ENCODE measurements around the gene TUBB4A. TPM values are rescaled to one million over a fixed set of nuclear protein-coding genes. Genes with fewer than 3 reads are reported as not detected.

Gene TUBB4A
- total and polyA plus RNA-seq, 2 of the 8 experiments (the other 6 are each of a cell fraction or from before 2014, with no cell fraction given): 16.8 to 30.4 TPM

GRCh38 chr19:6491802-6492592 is 10.1 kb downstream of the TUBB4A start (continued):
- TF ChIP-seq CTBP2 (IDR thresholded peaks at IDR 0.05; ENCODE audit: borderline replicate concordance, insufficient read depth, insufficient read length, low read length): no peak
- no peak for TF ChIP-seq POU5F1 (IDR thresholded peaks at IDR 0.05; ENCODE audit: low read depth, low read length)
- TF ChIP-seq SP4 (IDR thresholded peaks at IDR 0.05; ENCODE audit: low read length): no peak

Data from H1 (cell line).